Lower leg skin (tissue), 3 donors: Measurements from ENCODE around the gene NKD2.

Experiments
- POLR2A ChIP-seq, 2 donors: fragments of 450-650 bp; IDR thresholded peaks; one replicate each; pipeline ENCODE4 v1.6.1; 2016 to 2017; ENCODE audit warnings: antibody characterized with exemption in 2 of 2, mild to moderate bottlenecking in 1 of 2, moderate library complexity in 1 of 2
- TF ChIP-seq, protein P1 (sequence below), 3 donors: fragments of 450-650 bp; IDR thresholded peaks; one replicate each; pipeline ENCODE4 v1.5.1; 2016; ENCODE audit warnings: antibody characterized with exemption in 3 of 3, mild to moderate bottlenecking in 3 of 3, moderate library complexity in 2 of 3

DNA sequence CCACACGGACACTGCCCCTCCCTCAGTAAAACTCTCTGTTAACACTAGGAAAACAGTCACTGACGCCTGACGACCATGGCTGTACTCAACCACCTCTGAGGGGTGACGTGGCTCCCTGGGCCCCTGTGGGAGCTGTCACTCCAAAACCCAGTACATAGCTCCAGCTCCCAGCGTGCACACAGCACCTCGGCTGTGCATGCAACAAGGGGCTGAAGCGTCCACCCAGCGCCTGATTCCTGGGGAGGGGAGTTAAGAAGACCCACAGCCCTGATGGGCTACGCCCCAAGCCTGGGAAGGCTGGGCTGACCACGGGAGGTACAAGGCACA, 66.9 kb downstream of the NKD2 start:
- TF ChIP-seq, protein P1, sequence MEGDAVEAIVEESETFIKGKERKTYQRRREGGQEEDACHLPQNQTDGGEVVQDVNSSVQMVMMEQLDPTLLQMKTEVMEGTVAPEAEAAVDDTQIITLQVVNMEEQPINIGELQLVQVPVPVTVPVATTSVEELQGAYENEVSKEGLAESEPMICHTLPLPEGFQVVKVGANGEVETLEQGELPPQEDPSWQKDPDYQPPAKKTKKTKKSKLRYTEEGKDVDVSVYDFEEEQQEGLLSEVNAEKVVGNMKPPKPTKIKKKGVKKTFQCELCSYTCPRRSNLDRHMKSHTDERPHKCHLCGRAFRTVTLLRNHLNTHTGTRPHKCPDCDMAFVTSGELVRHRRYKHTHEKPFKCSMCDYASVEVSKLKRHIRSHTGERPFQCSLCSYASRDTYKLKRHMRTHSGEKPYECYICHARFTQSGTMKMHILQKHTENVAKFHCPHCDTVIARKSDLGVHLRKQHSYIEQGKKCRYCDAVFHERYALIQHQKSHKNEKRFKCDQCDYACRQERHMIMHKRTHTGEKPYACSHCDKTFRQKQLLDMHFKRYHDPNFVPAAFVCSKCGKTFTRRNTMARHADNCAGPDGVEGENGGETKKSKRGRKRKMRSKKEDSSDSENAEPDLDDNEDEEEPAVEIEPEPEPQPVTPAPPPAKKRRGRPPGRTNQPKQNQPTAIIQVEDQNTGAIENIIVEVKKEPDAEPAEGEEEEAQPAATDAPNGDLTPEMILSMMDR (IDR thresholded peaks at IDR 0.05), result no peak
- no peak for TF ChIP-seq POLR2A (IDR thresholded peaks at IDR 0.05)
